GM12892 (cell line): Measurements from ENCODE around the gene GP1BB.

Experiments used
- DNase-seq: peaks from one replicate; pipeline ENCODE4 v3.0.0; 2011; ENCODE audit not compliant: insufficient read length
- FAIRE-seq: peaks from 2 replicates; lab custom pipeline; 2011; peaks lifted over from hg19 to GRCh38; lab: Jason Lieb, UNC
- POLR2A ChIP-seq: IDR thresholded peaks from 2 replicates; pipeline ENCODE4 v1.6.1; 2011; ENCODE audit warnings: low read depth, low read length, control low read depth
- POLR2AphosphoS5 ChIP-seq: IDR thresholded peaks from 2 replicates; pipeline ENCODE4 v1.6.1; 2011; ENCODE audit warnings: low read depth, low read length, control low read depth
- TAF1 ChIP-seq: IDR thresholded peaks from 2 replicates; pipeline ENCODE4 v1.6.1; 2011; ENCODE audit warnings: low read depth, mild to moderate bottlenecking, control low read depth, low read length, borderline replicate concordance

GP1BB gene

GRCh38 chr22:19735665-19736510, 12.5 kb downstream of the GP1BB start:
- TF ChIP-seq POLR2AphosphoS5 (no peak), POLR2A (no peak), TAF1 (no peak)
- FAIRE-seq (no peak), DNase-seq (no peak)

GRCh38 chr22:19737846-19738663, 14.7 kb downstream of the GP1BB start:
- no peak for TF ChIP-seq TAF1
- no peak for TF ChIP-seq POLR2AphosphoS5
- no peak for TF ChIP-seq POLR2A
- DNase-seq (no peak), FAIRE-seq (no peak)

DNA sequence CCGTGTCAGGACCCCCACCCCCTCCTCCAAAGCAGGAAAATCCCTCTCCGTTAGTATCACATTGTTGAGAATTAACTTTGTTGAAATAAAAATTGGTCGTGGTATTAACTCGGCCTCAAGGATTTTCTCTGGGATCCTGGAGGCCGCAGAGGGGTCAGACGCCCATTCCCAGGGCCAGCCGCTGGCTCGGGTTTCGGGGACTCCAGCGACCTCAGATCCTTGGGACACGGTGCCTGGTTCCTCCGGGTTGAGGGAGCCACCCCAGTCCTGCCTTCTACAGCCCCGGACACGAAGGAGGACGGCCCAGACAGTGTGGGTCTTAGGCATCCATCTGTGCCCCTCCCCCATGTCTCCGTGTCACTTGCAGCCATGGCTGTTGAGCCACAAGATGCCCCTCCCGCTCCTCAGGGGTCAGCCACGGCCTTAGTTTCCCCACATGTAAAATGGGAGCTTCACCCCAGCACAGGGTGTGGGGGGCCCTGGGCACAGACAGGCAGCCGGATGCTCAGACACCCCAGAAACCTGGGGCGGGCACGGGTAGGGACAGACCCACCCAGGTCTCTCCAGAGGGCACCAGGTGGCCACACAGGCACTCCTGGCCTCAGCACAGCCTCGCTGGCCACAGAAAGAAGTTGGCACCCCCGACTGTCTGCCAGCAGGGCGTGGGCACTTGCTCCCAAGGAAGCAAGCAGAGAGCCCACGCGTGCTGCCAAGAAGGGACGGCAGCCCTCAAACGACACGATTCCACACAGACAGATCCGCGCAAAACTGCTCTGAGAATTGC, 15.5 kb downstream of the GP1BB start:
- no peak for TF ChIP-seq POLR2A
- TF ChIP-seq POLR2AphosphoS5 = no peak
- no peak for DNase-seq
- no peak for FAIRE-seq

DNA sequence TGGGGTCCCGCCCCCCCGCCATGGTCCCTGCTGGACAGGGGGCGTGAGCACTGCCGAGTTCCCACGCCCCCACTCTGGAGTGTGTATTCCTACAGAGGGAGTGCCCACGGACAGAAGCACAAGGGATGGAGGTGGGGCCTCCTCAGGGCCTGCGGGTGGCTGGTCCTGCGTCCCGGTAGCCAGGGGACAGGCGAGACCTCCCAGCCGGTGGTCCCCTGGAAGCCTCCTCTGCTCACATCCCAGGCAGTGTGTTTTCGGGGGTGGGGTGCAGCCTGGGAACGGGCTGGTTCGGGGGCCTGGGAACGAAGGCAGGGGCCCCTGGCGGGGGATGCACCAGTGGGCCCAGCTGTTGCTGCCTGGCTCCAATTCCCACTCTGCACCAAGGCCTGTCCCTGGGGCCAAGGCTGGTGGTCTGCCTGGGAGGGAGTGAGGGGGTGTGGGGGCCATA, 16.1 kb downstream of the GP1BB start:
- no peak for TF ChIP-seq TAF1
- TF ChIP-seq POLR2AphosphoS5 = no peak
- no peak for TF ChIP-seq POLR2A
- DNase-seq (no peak), FAIRE-seq (no peak)

GRCh38 chr22:19739911-19740449, 16.6 kb downstream of the GP1BB start:
- no peak for DNase-seq
- TF ChIP-seq TAF1 (no peak), POLR2AphosphoS5 (no peak), POLR2A (no peak)
- no peak for FAIRE-seq

GRCh38 chr22:19740586-19740985, 17.2 kb downstream of the GP1BB start:
- DNase-seq (no peak), FAIRE-seq (no peak)

GRCh38 chr22:19741053-19741452, 17.7 kb downstream of the GP1BB start:
- no peak for FAIRE-seq

More at GRCh38 chr22:19740586-19740985, 17.2 kb downstream of the GP1BB start:
- TF ChIP-seq TAF1 = no peak
- no peak for TF ChIP-seq POLR2A
- no peak for TF ChIP-seq POLR2AphosphoS5

DNA sequence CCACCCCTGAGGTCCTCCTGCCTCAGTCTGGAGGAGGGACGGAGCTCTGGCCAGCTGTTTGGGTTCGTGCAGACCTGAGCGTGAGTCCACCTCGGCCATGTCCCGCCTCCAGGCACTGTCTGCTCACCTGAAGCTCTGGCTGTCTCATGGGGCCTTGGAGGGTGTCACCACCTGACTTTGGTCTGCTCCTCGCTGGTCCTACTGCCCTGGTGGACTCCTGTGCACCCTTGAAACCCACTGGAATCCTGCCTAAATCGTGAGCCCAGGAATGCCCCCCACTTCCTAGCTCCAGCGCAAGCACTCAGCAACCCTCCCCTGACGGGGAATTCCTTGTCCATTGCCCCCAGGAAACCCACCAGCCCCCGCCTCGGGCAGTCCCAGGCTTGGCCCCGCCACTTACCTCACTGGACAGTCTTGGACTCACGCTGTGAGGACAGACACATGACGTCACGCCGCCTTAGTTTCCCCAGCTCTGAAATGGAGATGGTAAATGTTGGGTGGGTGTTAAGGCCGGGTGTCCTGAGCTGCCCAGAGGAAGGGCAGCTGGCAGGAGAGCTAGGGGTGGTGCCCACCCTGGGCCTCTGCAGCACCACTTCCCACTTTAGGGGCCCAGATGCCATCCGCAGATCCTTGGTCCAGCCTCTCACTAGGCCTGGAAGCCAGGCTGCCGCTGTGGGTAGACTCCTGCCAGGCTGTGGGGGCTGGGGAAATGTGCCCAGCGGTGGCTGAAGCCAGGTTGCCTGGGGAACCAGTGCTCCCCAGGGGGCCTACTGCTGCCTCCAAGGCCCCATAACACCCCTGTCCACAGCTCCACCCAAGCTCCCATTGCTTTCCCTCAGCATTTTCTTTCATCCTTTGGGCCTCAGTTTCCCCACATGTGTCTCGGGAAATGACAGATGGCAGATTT, 19.1 kb downstream of the GP1BB start:
- TF ChIP-seq POLR2A (no peak), TAF1 (no peak), POLR2AphosphoS5 (no peak)
- DNase-seq (no peak), FAIRE-seq (no peak)

More at GRCh38 chr22:19741053-19741452, 17.7 kb downstream of the GP1BB start:
- DNase-seq = no peak
- TF ChIP-seq POLR2AphosphoS5 (no peak), POLR2A (no peak), TAF1 (no peak)

DNA sequence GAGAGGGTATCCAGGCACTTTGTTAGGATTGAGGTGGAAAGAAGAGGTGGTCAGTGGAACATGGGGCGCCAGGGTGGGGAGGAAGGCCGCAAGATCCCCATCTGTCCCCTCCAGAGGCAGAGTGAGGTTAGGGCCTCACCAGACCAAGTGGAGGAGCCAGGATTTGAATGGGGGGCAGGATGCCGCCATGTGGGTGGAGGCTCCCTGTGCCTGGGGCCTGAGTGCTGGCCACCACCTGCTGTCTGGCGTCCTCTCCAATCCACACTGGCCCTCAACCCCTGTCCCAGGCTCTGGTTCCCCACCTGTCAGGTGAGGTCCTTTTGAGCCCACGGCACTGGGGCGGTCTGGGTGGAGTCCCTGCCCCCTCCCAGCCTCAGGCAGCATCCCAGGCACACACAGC, 19.7 kb downstream of the GP1BB start:
- DNase-seq (no peak), FAIRE-seq (no peak)
- no peak for TF ChIP-seq POLR2AphosphoS5
- TF ChIP-seq TAF1 = no peak
- TF ChIP-seq POLR2A = no peak

DNA sequence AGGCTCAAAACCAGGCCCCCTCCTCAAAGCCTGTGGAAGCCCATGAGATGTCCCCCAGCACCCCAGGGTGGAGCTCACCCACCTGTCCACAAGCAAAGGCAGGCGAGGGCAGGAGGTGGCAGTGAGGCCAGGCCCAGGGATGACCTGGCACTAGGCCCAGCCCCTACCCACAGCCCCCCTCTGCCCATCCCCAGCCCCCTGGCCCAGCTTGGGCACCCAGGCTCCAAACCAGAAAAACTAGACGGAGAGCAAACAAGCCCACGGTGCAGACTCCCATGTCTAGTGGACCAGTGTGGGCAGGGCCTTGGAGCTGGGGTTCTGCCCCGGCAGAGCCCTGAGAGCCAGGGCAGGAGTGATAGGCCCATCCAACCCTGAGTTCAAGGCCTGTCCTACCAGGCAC, 20.3 kb downstream of the GP1BB start:
- DNase-seq (no peak), FAIRE-seq (no peak)
- TF ChIP-seq TAF1 = no peak
